K562 (cell line): ENCODE data around the gene ENOX2. TPM values are rescaled to one million over a fixed set of nuclear protein-coding genes. Genes with fewer than 3 reads are reported as not detected.
A peak's percentile ranks its signal among the peaks of the same experiment; 100 is the strongest.

Experiments
- ASH1L ChIP-seq: fragments of 450-650 bp; IDR thresholded peaks from 2 replicates; pipeline ENCODE4 v1.6.1; 2018; ENCODE audit warnings: borderline replicate concordance, mild to moderate bottlenecking, low read depth; ENCODE audit not compliant: partially characterized antibody
- CREB3L1 ChIP-seq: fragments of 450-650 bp; IDR thresholded peaks from 2 replicates; pipeline ENCODE4 v1.6.1; 2014; ENCODE audit warnings: low read depth, mild to moderate bottlenecking, moderate library complexity, borderline replicate concordance
- CREB5 ChIP-seq: fragments of 250-450 bp; sonication (Bioruptor Pico); IDR thresholded peaks from 2 replicates; pipeline ENCODE4 v1.5.0; 2020; ENCODE audit warnings: mild to moderate bottlenecking
- ETV5 ChIP-seq: sonication (generic); formaldehyde crosslinking; IDR thresholded peaks from 2 replicates; pipeline ENCODE4 v1.4.0; 2020; ENCODE audit warnings: low read depth, mild to moderate bottlenecking, missing genetic modification reagents
- FOS ChIP-seq: IDR thresholded peaks from 3 replicates; pipeline ENCODE4 v1.6.1; 2011; ENCODE audit not compliant: insufficient read length; ENCODE audit errors: extremely low read depth
- FOXP4 ChIP-seq: sonication (generic); formaldehyde crosslinking; IDR thresholded peaks from 2 replicates; pipeline ENCODE4 v1.8.0; 2022; ENCODE audit warnings: mild to moderate bottlenecking, missing genetic modification reagents, borderline replicate concordance
- HNRNPH1 ChIP-seq: fragments of 200-400 bp; formaldehyde crosslinking; optimal IDR thresholded peaks from 2 replicates; pipeline ENCODE3; 2017; ENCODE audit warnings: low read depth, mild to moderate bottlenecking, low read length, moderate library complexity
- HNRNPLL ChIP-seq: fragments of 200-400 bp; formaldehyde crosslinking; IDR thresholded peaks from 2 replicates; pipeline ENCODE4 v1.6.1; 2017; ENCODE audit warnings: low read length, low read depth, mild to moderate bottlenecking; ENCODE audit not compliant: poor library complexity, severe bottlenecking
- HNRNPUL1 ChIP-seq: fragments of 200-400 bp; formaldehyde crosslinking; IDR thresholded peaks from 2 replicates; pipeline ENCODE4 v1.6.1; 2017; ENCODE audit warnings: low read length
- ILK ChIP-seq: fragments of 450-650 bp; IDR thresholded peaks from 2 replicates; pipeline ENCODE4 v1.6.1; 2016; ENCODE audit warnings: missing genetic modification characterization, low read depth, mild to moderate bottlenecking, missing compliant biosample characterization, moderate library complexity, borderline replicate concordance
- LEF1 ChIP-seq: fragments of 450-650 bp; IDR thresholded peaks from 2 replicates; pipeline ENCODE4 v1.6.1; 2016; ENCODE audit warnings: mild to moderate bottlenecking
- MCM2 ChIP-seq: fragments of 450-650 bp; IDR thresholded peaks from 2 replicates; pipeline ENCODE4 v1.6.1; 2017; ENCODE audit warnings: low read depth, mild to moderate bottlenecking
- POLR3A ChIP-seq: IDR thresholded peaks from 2 replicates; pipeline ENCODE4 v1.6.1; 2011; ENCODE audit warnings: borderline replicate concordance, mild to moderate bottlenecking, moderate library complexity; ENCODE audit not compliant: insufficient read length, insufficient read depth; ENCODE audit errors: extremely low read depth
- RCOR1 ChIP-seq, 2 experiments: IDR thresholded peaks; 2 replicates each; pipeline ENCODE4 v1.6.1; 2012; ENCODE audit warnings: low read depth in 2 of 2, low read length in 2 of 2, borderline replicate concordance in 1 of 2, improper control_type of control experiment in 1 of 2
- SMAD3 ChIP-seq: fragments of 450-650 bp; formaldehyde crosslinking; conservative IDR thresholded peaks from 2 replicates; pipeline ENCODE4 v1.4.0; 2020; ENCODE audit warnings: mild to moderate bottlenecking
- SNIP1 ChIP-seq: fragments of 450-650 bp; IDR thresholded peaks from 2 replicates; pipeline ENCODE4 v1.7.1; 2017; ENCODE audit warnings: low read depth, mild to moderate bottlenecking
- YY1 ChIP-seq, 3 experiments: IDR thresholded peaks; 2 replicates each; pipeline ENCODE4 v1.6.1; 2011; ENCODE audit warnings: low read length in 2 of 3, mild to moderate bottlenecking in 2 of 3, moderate library complexity in 2 of 3, borderline replicate concordance in 1 of 3, control low read depth in 1 of 3, low read depth in 1 of 3; ENCODE audit not compliant: insufficient read depth in 3 of 3, insufficient replicate concordance in 2 of 3, control insufficient read depth in 1 of 3, insufficient read length in 1 of 3; ENCODE audit errors: extremely low read depth in 1 of 3
- ZNF175 ChIP-seq: fragments of 200-800 bp; sonication (Bioruptor generic); IDR thresholded peaks from 2 replicates; pipeline ENCODE4 v1.6.1; 2016; ENCODE audit warnings: low read depth, mild to moderate bottlenecking, missing genetic modification characterization, missing compliant biosample characterization
- polyA plus RNA-seq, 8 experiments: library from polyadenylated mRNA; depleted of rRNA in 4 of 8; stranded (reverse) in 5 of 8; unstranded in 3 of 8; fragments of >200 nt; fragmentation: Nextera tagmentation in 2 of 8; fragmentation: Illumina TruSeq in 1 of 8; extraction: Ambion mirVana in 2 of 8; extraction: Trizol in 1 of 8; gene quantifications; 2 replicates each; pipeline versions ENCODE4 v1.2.1 to v1.2.3, GENCODE V29; 2011 to 2014; ENCODE audit warnings: inconsistent platforms in 1 of 8, missing spikeins in 1 of 8
- total RNA-seq, 7 experiments: library from RNA; depleted of rRNA in 6 of 7; stranded (reverse); fragments of >200 nt in 6 of 7; fragmentation: Illumina TruSeq in 2 of 7; extraction: Trizol in 2 of 7; gene quantifications; 2 replicates each; pipeline versions ENCODE4 v1.2.1 to v1.2.3, GENCODE V29; 2011 to 2021; ENCODE audit warnings: low replicate concordance in 1 of 7
- TF ChIP-seq, protein P1 (sequence below): fragments of 450-650 bp; formaldehyde crosslinking; IDR thresholded peaks from 2 replicates; pipeline ENCODE4 v1.4.0; 2022; ENCODE audit warnings: missing genetic modification characterization

Gene ENOX2
- total and polyA plus RNA-seq, 9 of the 15 experiments (the other 6 are each of a cell fraction or from before 2014, with no cell fraction given): 6.1 to 24.0 (median 13.8) TPM

- TF ChIP-seq, protein P1, sequence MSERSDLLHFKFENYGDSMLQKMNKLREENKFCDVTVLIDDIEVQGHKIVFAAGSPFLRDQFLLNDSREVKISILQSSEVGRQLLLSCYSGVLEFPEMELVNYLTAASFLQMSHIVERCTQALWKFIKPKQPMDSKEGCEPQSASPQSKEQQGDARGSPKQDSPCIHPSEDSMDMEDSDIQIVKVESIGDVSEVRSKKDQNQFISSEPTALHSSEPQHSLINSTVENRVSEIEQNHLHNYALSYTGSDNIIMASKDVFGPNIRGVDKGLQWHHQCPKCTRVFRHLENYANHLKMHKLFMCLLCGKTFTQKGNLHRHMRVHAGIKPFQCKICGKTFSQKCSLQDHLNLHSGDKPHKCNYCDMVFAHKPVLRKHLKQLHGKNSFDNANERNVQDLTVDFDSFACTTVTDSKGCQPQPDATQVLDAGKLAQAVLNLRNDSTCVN: no peak
- TF ChIP-seq FOXP4 (CRISPR knock-in tag) (no peak), ZNF175 (CRISPR knock-in tag) (no peak), HNRNPH1 (no peak), ETV5 (CRISPR knock-in tag) (0 out of 2 replicates have a peak, but pooled peaks have one; percentile 46), RCOR1 (IDR thresholded peaks at IDR 0.05; ENCODE audit: borderline replicate concordance in 1 of 2, low read depth in 2 of 2, low read length in 2 of 2) (peak in 1 of 2 experiments; percentile 95; a peak in 3 of 4 replicates), MCM2 (no peak), LEF1 (peak; percentile 52; the same call in 1 of the 2 replicates), FOS (no peak), CREB3L1 (no peak), POLR3A (no peak), HNRNPLL (no peak), ILK (tag) (no peak), SMAD3 (CRISPR knock-in tag) (no peak), SNIP1 (no peak), ASH1L (no peak), HNRNPUL1 (no peak), YY1 (IDR thresholded peaks at IDR 0.05; ENCODE audit: borderline replicate concordance in 1 of 3, control insufficient read depth in 1 of 3, extremely low read depth in 1 of 3, insufficient read depth in 3 of 3, insufficient read length in 1 of 3, insufficient replicate concordance in 2 of 3, low read depth in 1 of 3, low read length in 2 of 3) (no peak), CREB5 (CRISPR knock-in tag) (no peak)
Observed at GRCh38 chrX:130756233-130756632, 146.8 kb downstream of the ENOX2 start (continued).
